IMR-90 (cell line): Measurements from ENCODE around the gene ZNF208. TPM values are rescaled to one million over a fixed set of nuclear protein-coding genes. Genes with fewer than 3 reads are reported as not detected.

Source experiments
- ATAC-seq: fragments of 200-7000 bp; cut with Tn5 transposase; 2 replicates; pipeline ENCODE4 v1.9.1; 2020; ENCODE audit warnings: low read depth, mild to moderate bottlenecking, moderate library complexity
- BruUV-seq: library from RNA; stranded (reverse); fragments of 400-500 nt; replicated peaks from 2 replicates; lab custom pipeline; 2021; lab: Mats Ljungman, UMichigan
- CTCF ChIA-PET: fragments of 300-600 bp; formaldehyde crosslinking; extraction: SDS; loops from one replicate; lab custom pipeline; 2021; ENCODE audit warnings: antibody characterized with exemption; lab: Yijun Ruan, JAX
- POLR2A ChIA-PET: fragments of 300-600 bp; sonication (Branson Sonifier 250); formaldehyde crosslinking; loops from one replicate; lab custom pipeline; 2022; ENCODE audit warnings: antibody characterized with exemption; ENCODE audit not compliant: unreplicated experiment; lab: Charles Lee
- DNase-seq: peaks from one replicate; pipeline ENCODE4 v3.0.0; 2013
- H2AFZ ChIP-seq: replicated peaks from 2 replicates; pipeline ENCODE3; 2013; ENCODE audit warnings: low read length, mild to moderate bottlenecking; ENCODE audit not compliant: poor library complexity
- H2AK5ac ChIP-seq: 2 replicates; pipeline ENCODE4 v1.6.1; 2013; ENCODE audit warnings: low read depth, low read length, inconsistent platforms
- H2AK9ac ChIP-seq: replicated peaks from 2 replicates; pipeline ENCODE3; 2013; ENCODE audit warnings: mild to moderate bottlenecking, low read depth, low read length, moderate library complexity; ENCODE audit not compliant: poor library complexity
- H2BK120ac ChIP-seq: 2 replicates; pipeline ENCODE4 v1.6.1; 2013; ENCODE audit warnings: low read depth, low read length, inconsistent platforms
- H2BK15ac ChIP-seq: 3 replicates; pipeline ENCODE4 v1.6.1; 2013; ENCODE audit warnings: low read depth, low read length, inconsistent platforms
- H2BK20ac ChIP-seq: 2 replicates; pipeline ENCODE4 v1.6.1; 2013; ENCODE audit warnings: low read depth, mild to moderate bottlenecking, inconsistent platforms, low read length, moderate library complexity
- H2BK5ac ChIP-seq: 2 replicates; pipeline ENCODE4 v1.6.1; 2013; ENCODE audit warnings: mild to moderate bottlenecking, low read depth, low read length, inconsistent platforms; ENCODE audit not compliant: poor library complexity, severe bottlenecking
- H3K14ac ChIP-seq: replicated peaks from 2 replicates; pipeline ENCODE4 v1.6.1; 2013; ENCODE audit warnings: low read depth, low read length, inconsistent platforms
- H3K18ac ChIP-seq: 2 replicates; pipeline ENCODE4 v1.6.1; 2013; ENCODE audit warnings: low read depth, low read length, control low read depth
- H3K23ac ChIP-seq: 2 replicates; pipeline ENCODE4 v1.6.1; 2013; ENCODE audit warnings: low read depth, low read length, inconsistent platforms
- H3K27ac ChIP-seq: 2 replicates; pipeline ENCODE4 v1.5.1; 2013; ENCODE audit warnings: mild to moderate bottlenecking, control low read depth, low read length; ENCODE audit not compliant: insufficient read depth
- H3K27me3 ChIP-seq: 2 replicates; pipeline ENCODE4 v1.6.1; 2013; ENCODE audit warnings: low read length; ENCODE audit not compliant: control insufficient read depth, insufficient read depth
- H3K36me3 ChIP-seq: 2 replicates; pipeline ENCODE4 v1.6.1; 2013; ENCODE audit warnings: low read length, mixed read lengths; ENCODE audit not compliant: control insufficient read depth, insufficient read depth
- H3K4ac ChIP-seq: 2 replicates; pipeline ENCODE4 v1.6.1; 2013; ENCODE audit warnings: low read depth, low read length, inconsistent platforms
- H3K4me1 ChIP-seq: 2 replicates; pipeline ENCODE4 v1.6.1; 2013; ENCODE audit warnings: low read length, mixed read lengths; ENCODE audit not compliant: control insufficient read depth, insufficient read depth
- H3K4me2 ChIP-seq: 2 replicates; pipeline ENCODE4 v1.6.1; 2013; ENCODE audit warnings: low read depth, mild to moderate bottlenecking, control low read depth, low read length, moderate library complexity
- H3K4me3 ChIP-seq: 2 replicates; pipeline ENCODE4 v1.5.1; 2013; ENCODE audit warnings: low read depth, mild to moderate bottlenecking, control low read depth, low read length, moderate library complexity; ENCODE audit not compliant: insufficient read depth
- H3K56ac ChIP-seq: 2 replicates; pipeline ENCODE4 v1.6.1; 2013; ENCODE audit warnings: low read length, inconsistent platforms; ENCODE audit not compliant: insufficient read depth; ENCODE audit errors: extremely low read depth
- H3K79me1 ChIP-seq, 2 experiments: 2 replicates each; pipeline ENCODE4 v1.6.1; 2013; ENCODE audit warnings: low read length in 2 of 2, inconsistent platforms in 1 of 2, low read depth in 1 of 2
- H3K9ac ChIP-seq: 2 replicates; pipeline ENCODE4 v1.6.1; 2013; ENCODE audit warnings: low read depth, low read length, control low read depth
- H3K9me1 ChIP-seq: 2 replicates; pipeline ENCODE4 v1.6.1; 2013; ENCODE audit warnings: low read length, inconsistent platforms; ENCODE audit not compliant: insufficient read depth
- H3K9me3 ChIP-seq: 2 replicates; pipeline ENCODE4 v1.6.1; 2013; ENCODE audit warnings: low read length; ENCODE audit not compliant: control insufficient read depth, insufficient read depth
- H4K20me1 ChIP-seq: 2 replicates; pipeline ENCODE4 v1.6.1; 2013; ENCODE audit warnings: low read length, inconsistent platforms; ENCODE audit not compliant: insufficient read depth
- H4K5ac ChIP-seq: 2 replicates; pipeline ENCODE4 v1.6.1; 2013; ENCODE audit warnings: mild to moderate bottlenecking, low read depth, low read length, control low read depth
- H4K8ac ChIP-seq, 2 experiments: 2 replicates each; pipeline ENCODE4 v1.6.1; 2013; ENCODE audit warnings: low read depth in 2 of 2, low read length in 2 of 2, control low read depth in 1 of 2, inconsistent platforms in 1 of 2
- H4K91ac ChIP-seq: 2 replicates; pipeline ENCODE4 v1.6.1; 2013; ENCODE audit warnings: low read depth, low read length, inconsistent platforms; ENCODE audit not compliant: insufficient read depth
- CHD1 ChIP-seq: IDR thresholded peaks from 2 replicates; pipeline ENCODE4 v1.6.1; 2012; ENCODE audit warnings: low read depth, low read length, improper control_type of control experiment
- ELK1 ChIP-seq: fragments of 150-350 bp; IDR thresholded peaks from 2 replicates; pipeline ENCODE4 v1.6.1; 2016; ENCODE audit warnings: low read depth, mild to moderate bottlenecking, low read length, moderate library complexity, borderline replicate concordance
- WGBS, 2 experiments: methylation state at CpG; one replicate each; pipeline versions ENCODE4 v1.1.5 to v1.1.7; 2013; ENCODE audit warnings: missing lambda C conversion rate in 2 of 2; ENCODE audit not compliant: insufficient read length in 1 of 2; ENCODE audit errors: extremely low coverage in 2 of 2; 5-methylcytosine and 5-hydroxymethylcytosine counted together
- dilution Hi-C: fragments of 300-500 bp; cut with HindIII; formaldehyde crosslinking; loops from one replicate; pipeline ENCODE4 v1.14.3; 2018; ENCODE audit warnings: low sequenced_read_pairs; ENCODE audit not compliant: unreplicated experiment
- in situ Hi-C: fragments of 300-500 bp; cut with MboI; formaldehyde crosslinking; loops from 3 replicates; pipeline ENCODE4 v1.14.3; 2019; ENCODE audit warnings: low sequenced_read_pairs, inconsistent platforms, mixed read lengths
- intact Hi-C: fragments of 100-400 bp; cut with micrococcal nuclease; formaldehyde crosslinking; loops from 2 replicates; pipeline ENCODE4 v1.10.0; 2022
- polyA plus RNA-seq, 3 experiments: library from polyadenylated mRNA; depleted of rRNA; stranded (reverse); fragments of >200 nt; gene quantifications; 2 replicates each; pipeline ENCODE4 v1.2.3, GENCODE V29; 2012; ENCODE audit warnings: low replicate concordance in 1 of 3
- total RNA-seq: library from RNA; depleted of rRNA; stranded (reverse); fragments of >200 nt; gene quantifications from 2 replicates; pipeline ENCODE4 v1.2.3, GENCODE V29; 2012

The ZNF208 gene
- total and polyA plus RNA-seq, 2 of the 4 experiments (the other 2 are of a cell fraction): not detected

GRCh38 chr19:21910318-21910717 is 100.4 kb downstream of the ZNF208 start:
- DNase-seq: no peak
- no peak overlapping the region for H2BK120ac ChIP-seq
- H3K14ac ChIP-seq: no peak overlapping the region
- H3K36me3 ChIP-seq: no peaks in the 10 kb centered on the region
- BruUV-seq: no TSS peak
- no peak overlapping the region for H2AK9ac ChIP-seq
- POLR2A ChIA-PET: no interaction called here
- no peak overlapping the region for H3K4me2 ChIP-seq
- no peak overlapping the region for H3K4me3 ChIP-seq
- H3K79me1 ChIP-seq: no peaks in the 10 kb centered on the region
- H2BK15ac ChIP-seq: no peak overlapping the region
- in situ Hi-C loops: no loop called here
- no peak overlapping the region for H4K5ac ChIP-seq
- no peak overlapping the region for H2BK20ac ChIP-seq
- no peak overlapping the region for H2BK5ac ChIP-seq
- H2AFZ ChIP-seq: no peak overlapping the region
- peaks cover 33% of the 10 kb centered on the region for H3K9me3 ChIP-seq
- H4K8ac ChIP-seq: no peak overlapping the region
- H3K27ac ChIP-seq: no peak overlapping the region
- H2AK5ac ChIP-seq: no peak overlapping the region
- intact Hi-C loops: no loop called here
- no peaks in the 10 kb centered on the region for H4K20me1 ChIP-seq
- no peaks in the 10 kb centered on the region for H3K4me1 ChIP-seq
- no peak overlapping the region for H3K9ac ChIP-seq
- H3K27me3 ChIP-seq: no peaks in the 10 kb centered on the region
- H3K23ac ChIP-seq: no peak overlapping the region
- dilution Hi-C loops: no loop called here
- no peak overlapping the region for H3K4ac ChIP-seq
- no CpG with 5 or more reads among the region's 2 CpGs for WGBS, 2 experiments
- TF ChIP-seq ELK1: no peak
- no peak for TF ChIP-seq CHD1
- CTCF ChIA-PET: no interaction called here
- no peak for ATAC-seq
- H3K18ac ChIP-seq: no peak overlapping the region
- no peak overlapping the region for H4K91ac ChIP-seq
- no peaks in the 10 kb centered on the region for H3K9me1 ChIP-seq
- H3K56ac ChIP-seq: no peak overlapping the region
